WTC11 (cell line): Measurements from ENCODE around the gene BFSP2. TPM values are rescaled to one million over a fixed set of nuclear protein-coding genes. Genes with fewer than 3 reads are reported as not detected.

Experiments
- ATAC-seq: fragments of 200-7000 bp; cut with Tn5 transposase; 2 replicates; pipeline ENCODE4 v1.10.0; 2021; ENCODE audit warnings: mild to moderate bottlenecking, moderate library complexity
- CTCF ChIA-PET: fragments of 300-600 bp; sonication (Branson Sonifier 250); formaldehyde crosslinking; loops from one replicate; lab custom pipeline; 2021; ENCODE audit warnings: antibody characterized with exemption; lab: Charles Lee
- POLR2A ChIA-PET: fragments of 350-600 bp; sonication (Branson Sonifier 250); formaldehyde crosslinking; loops from one replicate; lab custom pipeline; 2021; ENCODE audit warnings: antibody characterized with exemption; lab: Charles Lee
- DNase-seq: peaks from one replicate; pipeline ENCODE4 v3.0.0; 2021; ENCODE audit warnings: low spot score
- H3K27ac Mint-ChIP-seq: 2 replicates; pipeline ENCODE4 v1.8.0; 2021; ENCODE audit warnings: mixed read lengths
- H3K27me3 Mint-ChIP-seq: 2 replicates; pipeline ENCODE4 v1.8.0; 2021; ENCODE audit warnings: low read depth, mild to moderate bottlenecking, moderate library complexity, mixed read lengths
- H3K36me3 Mint-ChIP-seq: 2 replicates; pipeline ENCODE4 v1.8.0; 2021; ENCODE audit warnings: mixed read lengths
- H3K4me1 Mint-ChIP-seq: 2 replicates; pipeline ENCODE4 v1.8.0; 2022; ENCODE audit warnings: mixed read lengths
- H3K4me3 Mint-ChIP-seq: 2 replicates; pipeline ENCODE4 v1.8.0; 2021; ENCODE audit warnings: mild to moderate bottlenecking, moderate library complexity, mixed read lengths
- H3K9me3 Mint-ChIP-seq: 2 replicates; pipeline ENCODE4 v1.8.0; 2021; ENCODE audit warnings: mixed read lengths
- AR ChIP-seq: fragments of 250-450 bp; sonication (Bioruptor Pico); IDR thresholded peaks from 2 replicates; pipeline ENCODE4 v1.9.0; 2021; ENCODE audit warnings: mild to moderate bottlenecking
- ATF1 ChIP-seq: sonication (generic); formaldehyde crosslinking; IDR thresholded peaks from 2 replicates; pipeline ENCODE4 v1.8.1; 2023; ENCODE audit warnings: mild to moderate bottlenecking, moderate library complexity, missing genetic modification reagents
- ATF3 ChIP-seq: sonication (generic); formaldehyde crosslinking; conservative IDR thresholded peaks from 2 replicates; pipeline ENCODE4 v1.8.1; 2022; ENCODE audit warnings: mild to moderate bottlenecking, missing genetic modification reagents
- CREB1 ChIP-seq: sonication (generic); formaldehyde crosslinking; IDR thresholded peaks from 2 replicates; pipeline ENCODE4 v1.8.0; 2023; ENCODE audit warnings: mild to moderate bottlenecking, missing genetic modification reagents
- CREM ChIP-seq: sonication (generic); formaldehyde crosslinking; IDR thresholded peaks from 2 replicates; pipeline ENCODE4 v1.8.1; 2022; ENCODE audit warnings: mild to moderate bottlenecking, missing genetic modification reagents, moderate library complexity
- ESRRA ChIP-seq: sonication (generic); formaldehyde crosslinking; IDR thresholded peaks from 2 replicates; pipeline ENCODE4 v1.8.1; 2022; ENCODE audit warnings: mild to moderate bottlenecking, missing genetic modification reagents, borderline replicate concordance
- ETV6 ChIP-seq: sonication (generic); formaldehyde crosslinking; IDR thresholded peaks from 2 replicates; pipeline ENCODE4 v1.8.1; 2022; ENCODE audit warnings: mild to moderate bottlenecking, missing genetic modification reagents
- FOXP1 ChIP-seq: sonication (generic); formaldehyde crosslinking; IDR thresholded peaks from 2 replicates; pipeline ENCODE4 v1.8.0; 2022; ENCODE audit warnings: missing genetic modification reagents, mild to moderate bottlenecking, moderate library complexity, borderline replicate concordance
- GRHL2 ChIP-seq: fragments of 250-450 bp; sonication (Bioruptor Pico); IDR thresholded peaks from 2 replicates; pipeline ENCODE4 v1.8.0; 2022; ENCODE audit warnings: mild to moderate bottlenecking, moderate library complexity; ENCODE audit not compliant: insufficient replicate concordance, severe bottlenecking
- HMGXB4 ChIP-seq: sonication (generic); formaldehyde crosslinking; IDR thresholded peaks from 2 replicates; pipeline ENCODE4 v1.8.1; 2023; ENCODE audit warnings: mild to moderate bottlenecking, moderate library complexity, missing genetic modification reagents
- JUN ChIP-seq: sonication (generic); formaldehyde crosslinking; IDR thresholded peaks from 2 replicates; pipeline ENCODE4 v1.8.0; 2023; ENCODE audit warnings: mild to moderate bottlenecking, missing genetic modification reagents
- MXD4 ChIP-seq: fragments of 250-450 bp; sonication (Bioruptor Pico); IDR thresholded peaks from 2 replicates; pipeline ENCODE4 v1.8.0; 2021; ENCODE audit warnings: mild to moderate bottlenecking, moderate library complexity, borderline replicate concordance
- NFYB ChIP-seq: sonication (generic); formaldehyde crosslinking; conservative IDR thresholded peaks from 2 replicates; pipeline ENCODE4 v1.8.0; 2022; ENCODE audit warnings: low read depth, missing genetic modification reagents
- NR1H2 ChIP-seq: sonication (generic); formaldehyde crosslinking; IDR thresholded peaks from 2 replicates; pipeline ENCODE4 v1.9.0; 2021; ENCODE audit warnings: mild to moderate bottlenecking, moderate library complexity, missing genetic modification reagents
- NR3C1 ChIP-seq: sonication (generic); formaldehyde crosslinking; conservative IDR thresholded peaks from 2 replicates; pipeline ENCODE4 v1.8.1; 2023; ENCODE audit warnings: low read depth, mild to moderate bottlenecking, missing genetic modification reagents
- OVOL2 ChIP-seq: fragments of 250-450 bp; sonication (Bioruptor Pico); IDR thresholded peaks from 2 replicates; pipeline ENCODE4 v1.9.0; 2021; ENCODE audit warnings: mild to moderate bottlenecking, borderline replicate concordance
- RORB ChIP-seq: fragments of 250-450 bp; sonication (Bioruptor Pico); IDR thresholded peaks from 2 replicates; pipeline ENCODE4 v1.9.0; 2021; ENCODE audit warnings: mild to moderate bottlenecking
- SMAD4 ChIP-seq: sonication (generic); formaldehyde crosslinking; IDR thresholded peaks from 2 replicates; pipeline ENCODE4 v1.8.0; 2022; ENCODE audit warnings: mild to moderate bottlenecking, missing genetic modification reagents
- SOX15 ChIP-seq: fragments of 250-450 bp; sonication (Bioruptor Pico); IDR thresholded peaks from 2 replicates; pipeline ENCODE4 v1.9.0; 2021; ENCODE audit warnings: mild to moderate bottlenecking
- SP1 ChIP-seq: sonication (generic); formaldehyde crosslinking; conservative IDR thresholded peaks from 2 replicates; pipeline ENCODE4 v1.8.1; 2022; ENCODE audit warnings: missing genetic modification reagents
- TCF7 ChIP-seq: sonication (generic); formaldehyde crosslinking; IDR thresholded peaks from 2 replicates; pipeline ENCODE4 v1.8.0; 2022; ENCODE audit warnings: mild to moderate bottlenecking, low read depth, missing genetic modification reagents, moderate library complexity
- TEAD4 ChIP-seq: sonication (generic); formaldehyde crosslinking; IDR thresholded peaks from 2 replicates; pipeline ENCODE4 v1.8.0; 2022; ENCODE audit warnings: mild to moderate bottlenecking, missing genetic modification reagents
- TP53 ChIP-seq: sonication (generic); formaldehyde crosslinking; IDR thresholded peaks from 2 replicates; pipeline ENCODE4 v1.8.1; 2023; ENCODE audit warnings: mild to moderate bottlenecking, missing genetic modification reagents
- ZNF138 ChIP-seq: sonication (generic); formaldehyde crosslinking; conservative IDR thresholded peaks from 2 replicates; pipeline ENCODE4 v1.8.1; 2022; ENCODE audit warnings: mild to moderate bottlenecking, moderate library complexity, missing genetic modification reagents
- total RNA-seq: library from RNA; stranded (reverse); gene quantifications from 3 replicates; pipeline ENCODE4 v1.2.3, GENCODE V29; 2021
- TF ChIP-seq, protein P1 (sequence below): fragments of 250-450 bp; sonication (Bioruptor Pico); IDR thresholded peaks from 2 replicates; pipeline ENCODE4 v1.9.0; 2021; ENCODE audit warnings: mild to moderate bottlenecking
- TF ChIP-seq, protein P2 (sequence below): fragments of 250-450 bp; sonication (Bioruptor Pico); conservative IDR thresholded peaks from 2 replicates; pipeline ENCODE4 v1.9.0; 2021; ENCODE audit warnings: mild to moderate bottlenecking
- TF ChIP-seq, protein P3 (sequence below): sonication (generic); formaldehyde crosslinking; IDR thresholded peaks from 2 replicates; pipeline ENCODE4 v1.8.1; 2023; ENCODE audit warnings: mild to moderate bottlenecking, missing genetic modification reagents, moderate library complexity

BFSP2 gene
- total RNA-seq, 1 experiment from 2014 or later: not detected

GRCh38 chr3:133401374-133402135 is 1.7 kb downstream of the BFSP2 start:
- CTCF ChIA-PET: interaction anchor here (0.6 kb wide), 1 partner anchor 25 kb away, joined by 3 read pairs; no protein-coding TSS in a partner anchor
- ATAC-seq (peak; percentile 22; the same call in 1 of the 2 replicates), DNase-seq (no peak)
- Mint-ChIP-seq H3K4me3 (no peak overlapping the region), H3K27me3 (no peaks in the 10 kb centered on the region), H3K27ac (no peak overlapping the region), H3K4me1 (peaks cover 5% of the 10 kb centered on the region; the same call in 1 of the 2 replicates), H3K9me3 (no peaks in the 10 kb centered on the region), H3K36me3 (no peaks in the 10 kb centered on the region)
- POLR2A ChIA-PET: no interaction called here
- TF ChIP-seq GRHL2 (CRISPR knock-in tag): no peak
- no peak for TF ChIP-seq TCF7 (CRISPR knock-in tag)
- TF ChIP-seq, protein P1, sequence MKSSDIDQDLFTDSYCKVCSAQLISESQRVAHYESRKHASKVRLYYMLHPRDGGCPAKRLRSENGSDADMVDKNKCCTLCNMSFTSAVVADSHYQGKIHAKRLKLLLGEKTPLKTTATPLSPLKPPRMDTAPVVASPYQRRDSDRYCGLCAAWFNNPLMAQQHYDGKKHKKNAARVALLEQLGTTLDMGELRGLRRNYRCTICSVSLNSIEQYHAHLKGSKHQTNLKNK: no peak
- TF ChIP-seq SOX15: no peak
- no peak for TF ChIP-seq ATF3 (CRISPR knock-in tag)
- TF ChIP-seq FOXP1 (CRISPR knock-in tag): no peak
- TF ChIP-seq CREM (CRISPR knock-in tag): no peak
- TF ChIP-seq, protein P2, sequence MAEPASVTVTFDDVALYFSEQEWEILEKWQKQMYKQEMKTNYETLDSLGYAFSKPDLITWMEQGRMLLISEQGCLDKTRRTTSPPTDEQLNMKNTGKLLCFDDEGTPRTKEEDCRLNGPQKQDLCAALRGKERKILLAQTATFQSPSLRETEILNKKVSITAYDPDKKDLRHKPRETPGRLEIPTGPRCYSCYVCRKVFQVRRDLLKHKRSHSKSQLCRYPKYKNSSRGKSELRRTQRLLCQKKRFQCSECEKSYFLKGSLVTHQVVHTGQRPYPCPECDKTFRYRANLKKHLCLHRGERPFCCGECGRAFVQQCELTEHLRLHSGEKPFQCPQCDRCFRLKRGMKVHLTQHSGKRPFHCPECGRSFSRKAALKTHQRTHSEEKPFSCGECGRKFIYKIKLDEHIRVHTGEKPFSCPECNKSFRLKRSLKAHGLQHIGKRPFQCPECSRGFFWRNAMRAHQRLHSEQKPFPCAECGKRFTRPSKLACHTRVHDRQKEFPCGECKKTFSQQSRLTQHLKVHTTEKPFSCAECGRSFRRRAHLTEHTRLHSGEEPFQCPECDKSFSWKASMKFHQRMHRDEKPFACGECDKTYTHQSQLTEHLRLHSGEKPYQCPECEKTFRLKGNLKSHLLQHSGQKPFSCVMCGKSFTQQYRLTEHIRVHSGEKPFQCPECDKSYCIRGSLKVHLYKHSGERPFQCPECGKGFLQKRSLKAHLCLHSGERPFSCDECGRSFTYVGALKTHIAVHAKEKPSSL (CRISPR knock-in tag): no peak
- no peak for TF ChIP-seq CREB1 (CRISPR knock-in tag)
- no peak for TF ChIP-seq RORB (CRISPR knock-in tag)
- no peak for TF ChIP-seq TEAD4 (CRISPR knock-in tag)
- no peak for TF ChIP-seq NFYB (CRISPR knock-in tag)
- no peak for TF ChIP-seq NR3C1 (CRISPR knock-in tag)
- no peak for TF ChIP-seq OVOL2

GRCh38 chr3:133404920-133405319 is 5.1 kb downstream of the BFSP2 start:
- no peak for DNase-seq
- TF ChIP-seq, protein P3, sequence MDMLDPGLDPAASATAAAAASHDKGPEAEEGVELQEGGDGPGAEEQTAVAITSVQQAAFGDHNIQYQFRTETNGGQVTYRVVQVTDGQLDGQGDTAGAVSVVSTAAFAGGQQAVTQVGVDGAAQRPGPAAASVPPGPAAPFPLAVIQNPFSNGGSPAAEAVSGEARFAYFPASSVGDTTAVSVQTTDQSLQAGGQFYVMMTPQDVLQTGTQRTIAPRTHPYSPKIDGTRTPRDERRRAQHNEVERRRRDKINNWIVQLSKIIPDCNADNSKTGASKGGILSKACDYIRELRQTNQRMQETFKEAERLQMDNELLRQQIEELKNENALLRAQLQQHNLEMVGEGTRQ (CRISPR knock-in tag): no peak
- TF ChIP-seq OVOL2: no peak
- TF ChIP-seq SP1 (CRISPR knock-in tag): no peak
- TF ChIP-seq JUN (CRISPR knock-in tag): no peak
- no peak for TF ChIP-seq ETV6 (CRISPR knock-in tag)
- no peak for TF ChIP-seq SMAD4
- TF ChIP-seq MXD4: no peak
- no peak for TF ChIP-seq ATF1 (CRISPR knock-in tag)
- no peak for TF ChIP-seq HMGXB4 (CRISPR knock-in tag)
- TF ChIP-seq NR1H2 (CRISPR knock-in tag): no peak
- TF ChIP-seq TP53: no peak
- TF ChIP-seq ESRRA (CRISPR knock-in tag): no peak
- TF ChIP-seq ATF3 (CRISPR knock-in tag): no peak
- TF ChIP-seq AR (CRISPR knock-in tag): no peak
- no peak for TF ChIP-seq ZNF138 (CRISPR knock-in tag)

More at GRCh38 chr3:133404920-133405319, 5.1 kb downstream of the BFSP2 start:
- no peaks in the 10 kb centered on the region for H3K36me3 Mint-ChIP-seq
- H3K27me3 Mint-ChIP-seq: no peaks in the 10 kb centered on the region
- peak overlapping the region; percentile 57 for H3K27ac Mint-ChIP-seq
- ATAC-seq: peak; percentile 63
- POLR2A ChIA-PET: interaction anchor here (0.7 kb wide), 1 partner anchor 112 kb away, joined by 3 read pairs; no protein-coding TSS in a partner anchor
- no peak overlapping the region for H3K4me3 Mint-ChIP-seq
- no peaks in the 10 kb centered on the region for H3K9me3 Mint-ChIP-seq
- CTCF ChIA-PET: interaction anchor here (0.8 to 1.1 kb wide), 2 partner anchors 28 to 674 kb away, joined by 3 to 4 read pairs; no protein-coding TSS in a partner anchor
- peaks cover 5% of the 10 kb centered on the region; the same call in 1 of the 2 replicates for H3K4me1 Mint-ChIP-seq
